ENCODE results near the gene ANKRD62. TPM values are rescaled to one million over a fixed set of nuclear protein-coding genes. Genes with fewer than 3 reads are reported as not detected.

Gene ANKRD62
- total RNA-seq, 3 donors from 2014 or later, result not detected

GRCh38 chr18:12060182-12060870, 33.3 kb upstream of the ANKRD62 start:
- intact Hi-C loops (cut with DNase I; ENCODE audit: low total_unique reads), result no loop called here
- H3K36me3 ChIP-seq, result no peaks in the 10 kb centered on the region
- TF ChIP-seq CTCF (IDR thresholded peaks at IDR 0.05) (no peak), POLR2AphosphoS5 (IDR thresholded peaks at IDR 0.05) (no peak), POLR2A (IDR thresholded peaks at IDR 0.05) (no peak)
- no peaks in the 10 kb centered on the region for H3K27me3 ChIP-seq
- DNase-seq (ENCODE audit: low spot score in 2 of 2), result no peak
- no peaks in the 10 kb centered on the region for H3K4me1 ChIP-seq
- no peaks in the 10 kb centered on the region for H3K9me3 ChIP-seq
- H3K27ac ChIP-seq, result no peak overlapping the region
- no peak overlapping the region for H3K4me3 ChIP-seq

GRCh38 chr18:12061685-12062084, 32.0 kb upstream of the ANKRD62 start:
- Histone ChIP-seq H3K36me3 (no peaks in the 10 kb centered on the region), H3K9me3 (no peaks in the 10 kb centered on the region), H3K4me1 (no peaks in the 10 kb centered on the region), H3K4me3 (no peak overlapping the region), H3K27ac (no peak overlapping the region), H3K27me3 (no peaks in the 10 kb centered on the region)
- intact Hi-C loops (cut with DNase I; ENCODE audit: low total_unique reads), result no loop called here
- DNase-seq (ENCODE audit: low spot score in 2 of 2), result no peak
- no peak for TF ChIP-seq CTCF (IDR thresholded peaks at IDR 0.05)
- TF ChIP-seq POLR2A (IDR thresholded peaks at IDR 0.05), result no peak
- no peak for TF ChIP-seq POLR2AphosphoS5 (IDR thresholded peaks at IDR 0.05)

GRCh38 chr18:12062974-12063373, 30.7 kb upstream of the ANKRD62 start:
- H3K27ac ChIP-seq, result no peak overlapping the region
- no peaks in the 10 kb centered on the region for H3K36me3 ChIP-seq
- intact Hi-C loops (cut with DNase I; ENCODE audit: low total_unique reads), result no loop called here
- DNase-seq (ENCODE audit: low spot score in 2 of 2), result no peak
- no peak for TF ChIP-seq CTCF (IDR thresholded peaks at IDR 0.05)
- no peak for TF ChIP-seq POLR2AphosphoS5 (IDR thresholded peaks at IDR 0.05)
- no peak for TF ChIP-seq POLR2A (IDR thresholded peaks at IDR 0.05)
- no peak overlapping the region for H3K4me3 ChIP-seq
- no peaks in the 10 kb centered on the region for H3K9me3 ChIP-seq
- H3K4me1 ChIP-seq, result no peaks in the 10 kb centered on the region
- no peaks in the 10 kb centered on the region for H3K27me3 ChIP-seq

- H3K4me3 ChIP-seq, result no peak overlapping the region
- H3K4me1 ChIP-seq, result no peaks in the 10 kb centered on the region
- H3K36me3 ChIP-seq, result no peaks in the 10 kb centered on the region
- intact Hi-C loops (cut with DNase I; ENCODE audit: low total_unique reads), result no loop called here
- no peak for DNase-seq (ENCODE audit: low spot score in 2 of 2)
- H3K9me3 ChIP-seq, result no peaks in the 10 kb centered on the region
- no peak for TF ChIP-seq POLR2A (IDR thresholded peaks at IDR 0.05)
- TF ChIP-seq CTCF (IDR thresholded peaks at IDR 0.05), result no peak
- no peak for TF ChIP-seq POLR2AphosphoS5 (IDR thresholded peaks at IDR 0.05)
- no peak overlapping the region for H3K27ac ChIP-seq
- H3K27me3 ChIP-seq, result no peaks in the 10 kb centered on the region
These were observed 29.4 kb upstream of the ANKRD62 start for GRCh38 chr18:12064086-12064763.

- intact Hi-C loops (cut with DNase I; ENCODE audit: low total_unique reads), result no loop called here
- Histone ChIP-seq H3K27ac (no peak overlapping the region), H3K4me3 (no peak overlapping the region), H3K36me3 (no peaks in the 10 kb centered on the region), H3K27me3 (no peaks in the 10 kb centered on the region), H3K4me1 (no peaks in the 10 kb centered on the region), H3K9me3 (no peaks in the 10 kb centered on the region)
- TF ChIP-seq CTCF (IDR thresholded peaks at IDR 0.05), result no peak
- no peak for TF ChIP-seq POLR2A (IDR thresholded peaks at IDR 0.05)
- no peak for TF ChIP-seq POLR2AphosphoS5 (IDR thresholded peaks at IDR 0.05)
- no peak for DNase-seq (ENCODE audit: low spot score in 2 of 2)
These were observed 28.2 kb upstream of the ANKRD62 start for GRCh38 chr18:12065397-12065796.

All from breast epithelium (tissue), 4 donors.